Adrenal gland (tissue), 12 donors: ENCODE measurements around the gene AEBP1. TPM values are rescaled to one million over a fixed set of nuclear protein-coding genes. Genes with fewer than 3 reads are reported as not detected.

Experiments used
- DNase-seq, 7 donors: peaks; one replicate each; pipeline ENCODE4 v3.0.0-alpha.2; 2019 to 2020
- H3K27ac ChIP-seq, 5 donors: fragments of 200-600 bp; sonication (generic) in 4 of 5; 1 replicate in 3 of 5; 2 replicates in 2 of 5; pipeline versions ENCODE4 v1.5.1 to v1.8.0; 2016 to 2020; ENCODE audit warnings: mild to moderate bottlenecking in 1 of 5
- H3K27me3 ChIP-seq: fragments of 200-600 bp; 2 replicates; pipeline ENCODE4 v1.8.0; 2021
- H3K36me3 ChIP-seq, 2 donors: fragments of 200-600 bp; replicated peaks in 1 of 2; 1 replicate in 1 of 2; 2 replicates in 1 of 2; pipeline versions ENCODE4 v1.5.1 to v1.8.0; 2018 to 2022
- H3K4me1 ChIP-seq, 2 donors: fragments of 200-600 bp; replicated peaks in 1 of 2; 1 replicate in 1 of 2; 2 replicates in 1 of 2; pipeline versions ENCODE4 v1.5.1 to v1.8.0; 2018 to 2021
- H3K4me3 ChIP-seq, 4 donors: fragments of 200-600 bp; sonication (generic) in 3 of 4; one replicate each; pipeline ENCODE4 v1.5.1; 2016 to 2018
- H3K9me3 ChIP-seq, 3 donors: fragments of 200-600 bp; sonication (generic) in 1 of 3; replicated peaks in 1 of 3; 1 replicate in 2 of 3; 2 replicates in 1 of 3; pipeline versions ENCODE4 v1.5.1 to v1.8.0; 2016 to 2021
- CTCF ChIP-seq, 6 experiments: fragments of 450-650 bp in 4 of 6; fragments of 200-600 bp in 2 of 6; sonication (generic) in 1 of 6; IDR thresholded peaks; 1 replicate in 5 of 6; 2 replicates in 1 of 6; pipeline versions ENCODE4 v1.5.1 to v1.8.0; 2016 to 2021; ENCODE audit warnings: antibody characterized with exemption in 6 of 6, mild to moderate bottlenecking in 2 of 6, moderate library complexity in 1 of 6
- POLR2A ChIP-seq, 2 donors: fragments of 450-650 bp; IDR thresholded peaks; one replicate each; pipeline ENCODE4 v1.6.1; 2017; ENCODE audit warnings: antibody characterized with exemption in 2 of 2, mild to moderate bottlenecking in 2 of 2, moderate library complexity in 1 of 2
- WGBS, 4 donors: extraction: QIAGEN DNeasy Blood & Tissue Kit in 2 of 4; methylation state at CpG; one replicate each; pipeline versions ENCODE4 v1.1.5 to v1.1.7; 2013 to 2017; 5-methylcytosine and 5-hydroxymethylcytosine counted together
- intact Hi-C, 2 donors: fragments of 100-400 bp; cut with DNase I; formaldehyde crosslinking; loops; one replicate each; pipeline versions ENCODE4 v1.14.1 to v1.15.0; 2022 to 2023
- polyA plus RNA-seq, 3 donors: library from polyadenylated mRNA; stranded (reverse); fragments of 200-250 nt in 2 of 3; fragments of 350-450 nt in 1 of 3; fragmentation: Illumina TruSeq in 1 of 3; extraction: RNeasy Lipid Tissue Mini Kit (QIAGEN cat#74804) in 1 of 3; gene quantifications; one replicate each; pipeline ENCODE4 v1.2.3, GENCODE V29; 2013 to 2014
- total RNA-seq, 9 donors: library from RNA; depleted of rRNA in 4 of 9; stranded (reverse); fragments of >200 nt in 4 of 9; fragments of 120-200 nt in 1 of 9; fragmentation: NEBNext Ultra II Directional in 1 of 9; extraction: Animal tissue kit (Norgen Biotek cat#: 25700) in 1 of 9; gene quantifications; one replicate each; pipeline versions ENCODE4 v1.1.0 to v1.2.4, GENCODE V29; 2013 to 2023
- donor health status: healthy with polysubstance abuse.
- donor health status: Bipolar disorder and iron deficiency.
- donor health status: DM: yes; HTN: yes; CAD: no.
- donor health status: DM: no; HTN: no; CAD: no.
- donor health status: DM: no; HTN: no; CAD: no.
- donor health status: DM: yes; HTN: yes; CAD: no.

AEBP1 gene
- total and polyA plus RNA-seq, 12 donors = 5.4 to 292 (median 127) TPM

DNA sequence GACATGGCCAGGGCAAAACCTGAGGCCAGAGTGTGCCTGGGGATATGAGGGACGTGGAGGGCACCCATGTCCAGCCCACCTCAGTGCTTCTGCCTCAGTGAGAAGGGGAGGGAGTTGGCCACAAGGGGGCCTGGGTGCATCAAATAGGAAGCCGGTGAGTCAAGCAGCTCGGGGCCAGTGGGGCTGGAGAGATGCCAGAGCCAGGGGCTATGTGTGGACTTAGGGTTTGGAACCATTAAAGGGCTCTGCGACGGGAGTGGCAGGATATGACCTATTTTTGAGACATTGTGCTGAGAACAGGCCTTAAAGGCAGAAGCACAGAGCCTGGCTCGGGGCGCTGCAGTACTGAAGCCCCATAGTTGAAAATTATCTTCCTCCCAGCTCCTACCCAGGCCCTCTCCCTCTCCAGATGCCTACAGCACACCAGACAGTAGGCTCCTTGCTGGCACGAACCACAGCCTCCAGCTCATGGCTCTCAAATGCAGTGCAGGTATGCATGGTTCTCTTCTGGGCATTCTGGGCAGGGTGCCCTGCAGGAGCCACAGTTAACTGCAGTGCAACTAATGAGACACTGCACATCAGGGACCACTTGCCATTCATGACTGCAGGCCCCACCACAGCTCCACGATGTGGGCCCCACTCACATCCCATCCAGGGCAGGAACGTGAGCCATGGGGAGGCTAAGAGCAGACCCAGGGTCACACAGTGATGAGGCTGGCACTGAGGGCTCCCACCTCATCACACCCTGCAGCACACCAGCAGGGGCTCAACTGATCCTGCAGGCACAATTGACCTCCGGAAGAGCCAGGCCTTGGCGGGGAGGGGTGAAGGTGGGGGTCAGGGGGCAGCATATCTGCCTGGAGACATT is 31.5 kb upstream of the AEBP1 start:
- no peaks in the 10 kb centered on the region for H3K27me3 ChIP-seq
- peaks cover 5 to 15% of the 10 kb centered on the region in 2 donors for H3K4me1 ChIP-seq
- no peaks in the 10 kb centered on the region for H3K9me3 ChIP-seq
- H3K27ac ChIP-seq = peak overlapping the region in 3 of 5 donors; percentile 43 to 87 (median 70)
- H3K36me3 ChIP-seq = peaks cover 0 to 48% of the 10 kb centered on the region in 2 donors
- intact Hi-C loops = loop anchor here in 1 of 2 donors (10.0 kb wide), 1 partner anchor 122 kb away; no protein-coding TSS in a partner anchor
- TF ChIP-seq POLR2A (IDR thresholded peaks at IDR 0.05) = no peak
- TF ChIP-seq CTCF (IDR thresholded peaks at IDR 0.05) = peak; percentile 64 to 79 (median 69)
- WGBS, 4 donors = 22 to 42% (median 38%) methylated on average over 9 to 12 of the region's 12 CpGs
- H3K4me3 ChIP-seq = no peak overlapping the region
- DNase-seq = peak; percentile 72 to 96 (median 91)

DNA sequence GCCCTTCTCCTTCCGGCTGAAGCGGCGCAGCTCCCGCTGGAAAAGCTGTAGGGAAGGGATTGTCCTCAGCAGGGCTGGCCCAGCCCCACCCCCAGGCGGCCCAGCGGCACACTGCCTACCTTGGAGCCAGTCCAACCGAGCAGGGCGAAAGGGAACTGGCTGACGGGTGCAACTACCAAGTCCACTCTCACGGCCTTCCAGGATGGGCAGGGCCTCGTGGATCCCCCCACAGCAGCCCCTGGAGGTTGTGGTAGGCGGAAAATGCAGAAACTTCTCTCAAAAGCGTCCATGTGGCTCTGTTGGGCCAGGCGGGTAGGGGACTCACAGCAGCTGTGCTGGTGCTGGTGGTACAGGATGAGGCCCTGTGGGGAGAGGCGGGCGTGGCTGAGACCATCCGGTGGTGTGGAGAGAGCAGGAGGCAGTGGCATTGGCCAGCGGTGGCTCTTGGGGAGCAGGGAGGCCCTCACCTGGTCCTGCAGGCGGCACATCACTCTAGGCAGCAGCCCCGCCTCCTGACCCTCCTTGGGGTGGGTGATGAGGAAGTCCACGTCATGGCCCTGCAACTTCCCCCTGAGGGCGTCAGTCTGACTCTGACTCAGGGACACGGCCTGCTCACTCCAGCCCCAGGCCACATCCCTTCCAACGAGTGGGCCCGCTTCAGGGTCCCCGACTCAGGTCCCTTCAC is 30.3 kb upstream of the AEBP1 start:
- peaks cover 5 to 15% of the 10 kb centered on the region in 2 donors for H3K4me1 ChIP-seq
- intact Hi-C loops = loop anchor here in 1 of 2 donors (10.0 kb wide), 1 partner anchor 121 kb away; no protein-coding TSS in a partner anchor
- 61 to 65% (median 63%) methylated on average over 16 to 26 of the region's 26 CpGs for WGBS, 4 donors
- H3K27me3 ChIP-seq = no peaks in the 10 kb centered on the region
- TF ChIP-seq POLR2A (IDR thresholded peaks at IDR 0.05) (no peak), CTCF (IDR thresholded peaks at IDR 0.05) (peak in 1 of 6 experiments; percentile 11)
- H3K36me3 ChIP-seq = peaks cover 0 to 60% of the 10 kb centered on the region in 2 donors
- H3K4me3 ChIP-seq = no peak overlapping the region
- H3K9me3 ChIP-seq = no peaks in the 10 kb centered on the region
- peak overlapping the region in 4 of 5 donors; percentile 34 to 87 (median 62) for H3K27ac ChIP-seq
- peak; percentile 60 to 83 (median 75) for DNase-seq

DNA sequence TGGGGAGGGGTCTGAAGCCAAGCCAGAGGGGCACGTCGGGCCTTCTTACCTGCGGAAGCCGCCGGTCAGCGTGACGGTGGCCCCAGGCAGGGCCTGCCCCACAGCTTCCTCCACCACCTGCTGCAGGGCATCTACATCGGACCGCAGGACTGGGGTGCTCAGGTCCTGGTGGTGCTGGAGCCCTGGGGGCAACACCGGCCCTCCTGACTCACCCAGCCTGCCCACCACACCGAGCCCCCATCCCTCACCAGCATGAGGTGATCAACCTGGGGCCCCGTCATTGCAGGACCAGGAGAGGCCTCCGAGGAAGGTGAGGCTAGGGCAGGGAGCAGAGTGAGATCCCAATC is 29.8 kb upstream of the AEBP1 start:
- H3K9me3 ChIP-seq = no peaks in the 10 kb centered on the region
- no peak for DNase-seq
- no peaks in the 10 kb centered on the region for H3K27me3 ChIP-seq
- intact Hi-C loops = loop anchor here in 1 of 2 donors (10.0 kb wide), 1 partner anchor 120 kb away; no protein-coding TSS in a partner anchor
- H3K4me3 ChIP-seq = no peak overlapping the region
- H3K4me1 ChIP-seq = peaks cover 5 to 15% of the 10 kb centered on the region in 2 donors
- TF ChIP-seq POLR2A (IDR thresholded peaks at IDR 0.05) (no peak), CTCF (IDR thresholded peaks at IDR 0.05) (no peak)
- H3K36me3 ChIP-seq = peaks cover 0 to 65% of the 10 kb centered on the region in 2 donors
- peak overlapping the region in 3 of 5 donors; percentile 54 to 87 (median 70) for H3K27ac ChIP-seq
- WGBS, 4 donors = 84 to 89% (median 85%) methylated on average over 1 to 13 of the region's 13 CpGs
